Fibroblast of mammary gland (primary cell): ENCODE results near the gene MIGA2.
"Not testable (repeated sequence)": the region's sequence is repeated elsewhere in the genome, so short reads cannot be mapped to it uniquely, and the experiment has no call there.

ENCODE experiments used
- DNase-seq: peaks from one replicate; pipeline ENCODE4 v3.0.0-alpha.2; 2010; ENCODE audit warnings: low read depth
- H3K4me3 ChIP-seq: 2 replicates; pipeline ENCODE4 v1.5.1; 2011; ENCODE audit warnings: low read depth, mild to moderate bottlenecking, low read length, moderate library complexity; ENCODE audit not compliant: control insufficient read depth
- TF ChIP-seq, protein P1 (sequence below): conservative IDR thresholded peaks from 2 replicates; pipeline ENCODE4 v1.5.1; 2011; ENCODE audit warnings: low read depth, low read length, inconsistent platforms; ENCODE audit not compliant: control insufficient read depth, insufficient read depth

MIGA2 gene

DNA sequence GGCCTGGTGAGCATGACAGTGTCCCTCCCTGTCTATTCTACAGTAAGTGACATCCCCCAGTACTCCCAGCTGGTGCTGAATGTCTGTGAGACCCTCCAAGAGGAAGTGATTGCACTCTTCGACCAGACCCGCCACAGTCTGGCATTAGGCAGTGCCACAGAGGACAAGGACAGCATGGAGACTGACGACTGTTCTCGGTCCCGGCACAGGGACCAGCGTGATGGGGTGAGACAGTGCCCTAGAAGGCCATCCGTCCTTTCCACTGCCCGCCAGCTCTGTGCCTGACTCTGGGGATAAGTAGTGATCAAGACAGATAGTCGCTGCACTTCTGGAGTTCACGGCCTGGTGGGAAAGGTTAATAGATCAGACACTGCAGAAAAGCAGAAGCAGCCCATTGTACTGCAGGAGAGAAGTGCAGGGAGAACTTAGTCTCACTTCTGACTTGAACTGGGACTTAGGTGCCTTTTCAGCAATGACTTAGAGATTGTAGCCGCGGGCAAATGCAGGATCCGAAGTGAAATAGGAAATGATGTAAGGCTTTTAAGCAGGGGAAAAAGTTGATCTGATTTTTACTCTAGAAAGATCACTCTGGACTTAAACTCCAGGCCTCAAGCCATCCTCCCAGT is 36.7 kb upstream of the MIGA2 start:
- DNase-seq: no peak
- H3K4me3 ChIP-seq: no peak overlapping the region
- TF ChIP-seq, protein P1, sequence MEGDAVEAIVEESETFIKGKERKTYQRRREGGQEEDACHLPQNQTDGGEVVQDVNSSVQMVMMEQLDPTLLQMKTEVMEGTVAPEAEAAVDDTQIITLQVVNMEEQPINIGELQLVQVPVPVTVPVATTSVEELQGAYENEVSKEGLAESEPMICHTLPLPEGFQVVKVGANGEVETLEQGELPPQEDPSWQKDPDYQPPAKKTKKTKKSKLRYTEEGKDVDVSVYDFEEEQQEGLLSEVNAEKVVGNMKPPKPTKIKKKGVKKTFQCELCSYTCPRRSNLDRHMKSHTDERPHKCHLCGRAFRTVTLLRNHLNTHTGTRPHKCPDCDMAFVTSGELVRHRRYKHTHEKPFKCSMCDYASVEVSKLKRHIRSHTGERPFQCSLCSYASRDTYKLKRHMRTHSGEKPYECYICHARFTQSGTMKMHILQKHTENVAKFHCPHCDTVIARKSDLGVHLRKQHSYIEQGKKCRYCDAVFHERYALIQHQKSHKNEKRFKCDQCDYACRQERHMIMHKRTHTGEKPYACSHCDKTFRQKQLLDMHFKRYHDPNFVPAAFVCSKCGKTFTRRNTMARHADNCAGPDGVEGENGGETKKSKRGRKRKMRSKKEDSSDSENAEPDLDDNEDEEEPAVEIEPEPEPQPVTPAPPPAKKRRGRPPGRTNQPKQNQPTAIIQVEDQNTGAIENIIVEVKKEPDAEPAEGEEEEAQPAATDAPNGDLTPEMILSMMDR: no peak

DNA sequence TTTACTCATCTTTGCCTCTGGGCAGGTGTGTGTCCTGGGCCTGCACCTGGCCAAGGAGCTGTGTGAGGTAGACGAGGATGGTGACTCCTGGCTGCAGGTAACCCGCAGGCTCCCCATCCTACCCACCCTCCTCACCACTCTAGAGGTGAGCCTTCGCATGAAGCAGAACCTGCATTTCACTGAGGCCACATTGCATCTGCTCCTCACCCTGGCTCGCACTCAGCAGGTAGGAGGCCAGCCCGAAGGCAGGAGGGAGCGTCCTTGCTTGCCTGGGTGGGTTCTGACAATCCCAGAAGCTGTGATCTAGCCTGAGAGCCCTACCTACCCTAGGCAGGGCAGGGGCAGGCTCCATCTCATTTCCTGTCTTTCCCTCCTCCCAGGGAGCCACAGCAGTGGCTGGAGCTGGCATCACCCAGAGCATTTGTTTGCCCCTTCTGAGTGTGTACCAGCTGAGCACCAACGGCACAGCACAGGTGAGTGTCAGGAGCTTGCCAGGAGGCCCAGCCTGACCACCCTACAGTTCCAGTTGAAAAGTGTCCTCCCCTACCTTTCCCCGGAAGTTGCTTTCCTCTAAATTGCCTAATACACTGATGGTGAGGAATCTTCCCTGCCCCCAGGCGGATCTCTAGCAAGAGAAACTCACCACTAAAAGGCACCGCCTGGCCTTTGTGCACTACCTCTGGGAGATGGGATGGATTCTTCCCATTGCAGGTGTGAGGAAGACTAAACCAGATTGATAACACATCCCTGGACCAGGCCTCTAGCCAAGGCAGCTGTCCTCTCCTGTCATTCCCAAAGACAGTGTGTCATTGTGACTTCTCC is 34.7 kb upstream of the MIGA2 start:
- H3K4me3 ChIP-seq: no peak overlapping the region
- TF ChIP-seq, protein P1: no peak
- no peak for DNase-seq

DNA sequence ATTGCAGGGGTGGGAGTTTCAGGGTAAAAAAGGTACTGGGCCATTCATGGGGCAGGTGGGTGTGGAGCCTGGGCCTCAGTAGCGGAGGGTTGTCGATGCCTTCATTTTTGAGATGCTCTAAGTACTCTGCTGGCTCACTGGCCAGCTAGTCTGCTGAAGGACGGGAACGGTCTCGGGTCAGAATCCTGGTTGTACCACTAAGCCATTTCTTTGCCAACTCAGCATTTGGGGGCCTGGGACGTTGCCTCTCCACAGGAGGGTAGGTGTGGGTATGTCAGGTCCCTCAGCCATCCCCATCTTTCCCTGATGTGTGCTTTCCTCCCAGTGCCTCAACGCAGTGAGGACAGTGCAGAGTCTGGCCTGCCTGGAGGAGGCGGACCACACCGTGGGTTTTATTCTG is 33.4 kb upstream of the MIGA2 start:
- no peak for DNase-seq
- TF ChIP-seq, protein P1: no peak
- no peak overlapping the region for H3K4me3 ChIP-seq

DNA sequence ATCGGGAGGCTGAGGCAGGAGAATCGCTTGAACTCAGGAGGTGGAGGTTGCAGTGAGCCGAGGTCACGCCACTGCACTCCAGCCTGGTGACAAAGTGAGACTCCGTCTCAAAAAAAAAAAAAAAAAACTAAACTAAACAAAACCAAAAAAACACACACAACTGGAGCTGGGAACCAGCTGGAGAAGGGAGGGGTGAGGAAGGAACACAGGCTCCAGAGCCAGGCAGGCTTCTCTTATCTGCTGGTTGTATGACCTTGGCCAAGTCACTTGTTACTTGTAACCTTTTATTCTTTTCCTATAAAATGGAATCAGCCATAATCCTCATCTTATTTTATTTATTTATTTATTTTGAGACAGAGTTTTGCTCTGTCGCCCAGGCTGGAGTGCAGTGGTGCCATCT is 32.3 kb upstream of the MIGA2 start:
- not testable (repeated sequence) for DNase-seq, H3K4me3 ChIP-seq

DNA sequence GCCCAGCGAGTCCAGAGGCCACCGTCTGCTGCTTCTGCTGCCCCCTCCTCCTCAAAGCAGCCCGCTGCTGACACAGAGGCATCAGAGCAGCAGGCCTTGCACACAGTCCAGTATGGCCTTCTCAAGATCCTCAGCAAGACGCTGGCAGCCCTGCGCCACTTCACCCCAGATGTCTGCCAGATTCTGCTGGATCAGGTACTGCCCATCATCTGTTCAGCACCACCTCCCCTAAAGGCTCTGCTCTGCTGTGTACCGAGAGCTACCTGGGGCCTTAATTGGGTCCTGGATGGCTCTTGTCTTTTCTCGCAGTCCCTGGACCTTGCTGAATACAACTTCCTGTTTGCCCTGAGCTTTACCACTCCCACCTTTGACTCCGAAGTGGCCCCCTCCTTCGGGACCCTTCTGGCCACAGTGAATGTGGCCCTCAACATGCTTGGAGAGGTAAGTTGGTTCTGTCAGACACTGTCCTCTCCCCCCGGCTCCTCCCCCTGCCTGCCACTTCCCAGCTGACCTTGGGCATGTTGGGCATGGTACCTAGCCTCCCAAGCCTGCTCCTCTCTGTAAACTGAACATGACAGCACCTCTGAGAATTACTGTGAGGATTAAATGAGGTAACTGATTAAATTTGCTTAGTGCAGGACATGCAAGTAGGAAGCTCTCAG is 31.0 kb upstream of the MIGA2 start:
- H3K4me3 ChIP-seq: no peak overlapping the region
- DNase-seq: no peak
- TF ChIP-seq, protein P1: no peak

DNA sequence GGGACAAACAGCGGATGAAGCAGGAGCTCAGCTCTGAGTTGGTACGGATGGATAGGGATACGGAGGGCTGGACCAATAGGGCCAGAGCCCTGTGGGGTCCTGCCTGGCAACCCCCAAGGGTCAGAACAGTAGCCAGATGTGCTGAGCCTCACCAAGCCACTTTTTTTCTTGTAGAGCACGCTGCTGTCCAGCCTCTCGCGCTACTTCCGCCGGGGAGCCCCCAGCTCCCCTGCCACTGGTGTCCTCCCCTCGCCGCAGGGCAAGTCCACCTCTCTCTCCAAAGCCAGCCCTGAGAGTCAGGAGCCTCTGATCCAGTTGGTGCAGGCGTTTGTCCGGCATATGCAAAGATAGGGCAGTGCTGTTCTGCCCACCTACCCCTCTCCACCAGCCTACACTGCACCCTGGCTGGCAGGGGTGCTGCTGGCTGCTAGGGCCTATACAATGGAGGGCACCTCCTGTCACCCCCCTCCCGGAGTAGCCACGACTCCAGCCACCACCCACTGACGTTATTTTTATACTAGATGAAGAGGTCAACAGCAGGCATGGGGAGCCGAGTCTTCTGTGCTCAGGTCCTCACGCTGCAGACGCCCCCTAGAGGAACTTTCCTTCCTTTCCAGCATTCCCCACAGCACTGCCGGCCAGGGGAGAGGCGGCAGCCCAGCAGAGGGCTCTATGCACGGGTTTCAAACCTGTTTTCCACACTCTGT is 29.9 kb upstream of the MIGA2 start:
- peak; percentile 76 for DNase-seq
- no peak overlapping the region for H3K4me3 ChIP-seq
- TF ChIP-seq, protein P1: peak; percentile 91
